ENCODE measurements around the gene ASAH2.
A peak's percentile ranks its signal among the peaks of the same experiment; 100 is the strongest.
"Not testable (repeated sequence)": the region's sequence is repeated elsewhere in the genome, so short reads cannot be mapped to it uniquely, and the experiment has no call there.

The ASAH2 gene

DNA sequence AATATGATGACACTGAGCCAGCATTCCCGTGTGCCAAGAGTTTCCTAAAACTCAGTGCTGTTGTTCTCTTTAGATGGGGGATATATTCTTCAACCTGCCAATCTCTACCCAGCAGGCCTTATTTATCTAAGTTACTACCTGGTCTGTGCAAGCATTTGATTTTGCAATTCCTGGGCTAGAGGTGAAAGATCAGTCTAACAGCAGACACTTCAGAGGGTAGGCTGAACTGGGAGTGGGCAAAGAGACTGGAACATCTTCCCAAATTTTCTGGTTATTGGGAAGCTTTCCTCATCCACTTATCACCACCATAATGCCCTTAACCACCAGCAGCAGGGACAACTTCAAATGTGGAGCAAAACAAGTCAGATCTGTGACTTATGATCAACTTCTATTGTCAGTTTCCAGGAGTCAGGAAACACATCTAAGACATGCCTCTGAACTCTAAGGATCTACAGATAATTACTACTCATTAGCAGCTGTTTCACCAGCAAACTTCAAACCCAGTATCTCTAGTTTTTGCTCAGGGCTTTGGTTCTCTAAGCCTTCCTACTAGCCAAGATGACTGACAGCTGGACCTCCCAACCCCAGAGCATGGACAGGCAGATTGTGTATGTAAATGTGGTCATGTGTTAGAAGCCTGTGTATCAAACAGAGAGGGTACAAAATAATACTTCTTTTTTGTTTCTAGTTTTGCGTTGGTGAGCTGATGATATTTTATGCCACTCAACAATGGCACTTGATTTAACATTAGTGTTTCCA, 1.0 kb downstream of the ASAH2 start:
- DNase-seq, result no peak

GRCh38 chr10:50248598-50248997, 2.7 kb downstream of the ASAH2 start:
- DNase-seq, result no peak

DNA sequence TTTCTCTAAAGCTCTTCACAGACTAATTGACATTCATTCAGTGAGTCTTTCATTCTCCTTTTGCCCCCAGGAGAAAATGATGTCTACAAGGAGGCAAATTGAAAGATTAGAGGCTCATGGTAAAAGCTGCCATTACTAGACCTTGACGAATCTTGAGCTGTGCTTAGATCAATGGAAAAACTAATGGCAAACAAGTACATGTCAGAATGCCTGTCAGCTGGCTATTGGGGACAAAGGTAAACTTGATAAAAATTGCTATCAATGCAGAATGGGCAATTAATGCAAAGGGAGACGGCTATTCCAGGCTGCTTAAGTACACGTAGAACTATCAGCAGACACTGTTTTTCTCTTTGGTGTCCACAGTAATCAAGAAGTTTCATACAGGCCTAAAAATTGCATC, 3.3 kb downstream of the ASAH2 start:
- no peak for DNase-seq

DNA sequence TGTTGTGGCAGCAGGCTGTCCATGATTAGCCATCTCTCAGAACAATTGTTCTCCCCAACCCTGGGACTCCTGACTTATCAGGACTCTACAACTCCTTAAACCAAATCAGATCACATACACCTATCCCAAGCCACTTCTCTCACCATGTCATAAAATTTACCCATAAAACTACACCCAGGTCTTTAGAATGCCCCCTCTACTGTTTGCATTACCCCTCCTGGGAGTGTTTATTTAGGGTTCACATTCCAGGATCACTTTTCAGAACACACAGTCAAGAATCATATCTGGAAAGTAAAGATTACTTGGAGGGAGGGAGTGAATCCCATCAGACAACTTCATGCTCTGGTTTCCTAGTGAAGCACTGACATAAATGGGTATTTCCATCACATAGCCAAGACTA, 7.1 kb downstream of the ASAH2 start:
- no peak for DNase-seq

- no peak for DNase-seq
These were observed 8.5 kb downstream of the ASAH2 start for GRCh38 chr10:50242777-50243176.

GRCh38 chr10:50241478-50241877, 9.8 kb downstream of the ASAH2 start:
- DNase-seq, result not testable (repeated sequence)

DNA sequence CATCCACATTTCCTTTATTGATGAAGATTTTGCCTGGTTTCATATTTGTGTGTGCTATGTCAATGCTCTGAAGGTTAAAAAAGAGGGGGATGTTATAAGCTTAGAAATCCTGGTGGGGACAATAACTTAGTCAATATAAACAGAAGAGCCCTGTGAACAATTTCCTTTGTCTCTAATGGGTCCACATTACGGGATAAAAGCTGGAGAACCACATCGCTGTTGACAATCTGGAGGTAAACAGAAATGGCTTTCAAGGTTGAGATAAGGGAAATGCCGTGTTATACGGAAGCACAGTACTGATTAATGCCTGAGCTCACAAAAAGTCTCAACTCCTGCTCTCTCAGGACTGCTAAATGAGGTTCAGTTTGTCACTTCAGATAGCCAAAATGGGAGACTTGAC, 16.8 kb downstream of the ASAH2 start:
- DNase-seq, result no peak

DNA sequence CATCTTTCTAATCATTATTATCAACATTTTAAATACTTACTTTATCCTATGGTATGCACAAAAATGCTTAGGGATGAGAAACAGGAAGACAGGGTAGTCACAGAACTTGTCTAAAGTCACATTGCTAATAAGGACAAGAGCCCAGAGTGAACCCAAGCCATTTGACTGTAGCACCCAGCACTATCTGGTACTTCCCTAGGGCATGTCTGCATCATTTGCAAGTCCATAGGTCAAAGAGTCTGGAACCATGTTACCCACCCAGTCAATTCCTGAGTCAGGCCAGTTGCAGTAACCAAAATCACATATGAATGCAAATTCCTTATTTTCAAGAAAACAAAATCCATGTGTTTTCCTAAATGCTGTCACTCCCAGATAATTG, 19.1 kb downstream of the ASAH2 start:
- no peak for DNase-seq

GRCh38 chr10:50231515-50232260, 19.6 kb downstream of the ASAH2 start:
- DNase-seq, result no peak

GRCh38 chr10:50229460-50229859, 21.9 kb downstream of the ASAH2 start:
- no peak for DNase-seq

- DNase-seq, result no peak
These were observed 22.6 kb downstream of the ASAH2 start for GRCh38 chr10:50228672-50229071.

- DNase-seq, result no peak
These were observed 24.7 kb downstream of the ASAH2 start for GRCh38 chr10:50226610-50227009.

- DNase-seq, result peak; percentile 37
These were observed 26.9 kb downstream of the ASAH2 start for GRCh38 chr10:50224330-50224952.

DNA sequence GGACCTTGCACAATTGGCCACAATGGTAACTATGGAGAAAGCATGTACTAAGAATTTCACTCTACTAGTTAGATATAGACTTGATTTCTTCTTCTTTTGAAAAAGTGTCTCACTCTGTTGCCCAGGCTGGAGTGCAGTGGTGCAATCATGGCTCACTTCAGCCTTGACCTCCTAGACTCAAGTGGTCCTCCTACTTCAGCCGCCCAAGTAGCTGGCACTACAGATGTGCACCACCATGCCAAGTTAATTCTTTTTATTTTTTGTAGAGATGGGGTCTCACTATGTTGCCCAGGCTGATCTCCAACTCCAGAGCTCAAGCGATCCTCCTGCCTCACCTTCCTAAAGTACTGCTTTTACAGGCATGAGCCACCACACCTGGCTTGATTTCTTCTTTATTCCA, 29.1 kb downstream of the ASAH2 start:
- no peak for DNase-seq

DNA sequence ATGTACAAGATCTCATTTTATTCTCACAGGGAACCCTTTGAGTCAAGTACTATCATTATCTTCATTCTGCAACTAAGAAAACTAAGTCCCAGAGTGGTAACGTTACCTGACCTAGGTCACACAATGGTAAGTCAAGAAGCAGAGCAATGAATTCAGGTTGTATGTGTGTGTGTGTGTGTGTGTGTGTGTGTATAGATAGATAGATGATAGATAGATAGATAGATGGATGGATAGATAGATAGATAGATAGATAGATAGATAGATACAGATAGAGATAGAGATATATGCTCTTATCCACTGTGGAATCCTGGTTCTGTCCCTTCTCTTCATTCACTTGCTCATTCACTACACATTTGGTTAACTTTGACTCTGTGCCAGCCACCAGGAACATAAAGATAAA, 29.8 kb downstream of the ASAH2 start:
- no peak for DNase-seq

GRCh38 chr10:50219646-50220045, 31.7 kb downstream of the ASAH2 start:
- no peak for DNase-seq

DNA sequence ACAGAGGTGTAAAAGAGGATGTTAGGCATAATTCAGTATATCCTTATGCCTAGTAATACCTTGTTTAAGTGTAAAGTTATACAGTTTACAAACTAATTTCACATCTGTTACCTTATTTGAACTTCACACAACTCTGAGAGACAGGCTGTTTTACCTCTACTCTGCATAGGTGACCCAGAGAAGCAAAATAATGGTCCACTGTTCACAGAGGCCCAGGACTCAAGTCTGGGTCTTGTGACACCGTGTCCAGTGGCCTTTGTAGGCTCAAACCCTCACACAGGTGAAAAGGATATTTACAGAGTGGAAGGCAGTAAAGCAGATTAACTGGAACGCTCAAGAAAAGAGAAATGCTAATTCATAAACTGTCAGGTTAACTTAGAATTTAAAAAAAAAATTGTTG, 32.1 kb downstream of the ASAH2 start:
- no peak for DNase-seq

- no peak for DNase-seq
These were observed 34.4 kb downstream of the ASAH2 start for GRCh38 chr10:50216894-50217293.

- no peak for DNase-seq
These were observed 34.9 kb downstream of the ASAH2 start for GRCh38 chr10:50216418-50216817.

DNA sequence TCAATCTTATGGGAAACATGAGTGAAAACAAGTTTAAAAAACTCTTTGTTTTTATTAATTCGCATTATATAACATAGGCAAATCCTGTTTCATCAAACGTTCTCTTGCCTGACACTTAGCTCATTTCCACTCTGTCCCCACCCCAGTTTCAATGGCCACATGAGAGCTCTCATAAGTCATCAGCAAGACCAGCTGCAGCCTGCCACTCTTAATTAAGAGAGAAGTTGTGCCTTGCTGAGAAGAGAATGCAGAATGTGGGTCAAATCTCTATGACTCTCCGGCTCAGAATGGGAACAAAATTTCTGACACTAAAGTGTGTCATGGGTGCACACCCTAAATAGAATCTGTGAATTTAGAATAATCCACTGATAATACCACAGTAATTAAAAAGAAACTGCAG, 39.6 kb downstream of the ASAH2 start:
- peak; percentile 25 for DNase-seq

GRCh38 chr10:50210876-50211275, 40.4 kb downstream of the ASAH2 start:
- DNase-seq, result no peak
